Activated T-helper 1 cell treated with anti-CD3 and anti-CD28 coated beads, Interleukin-12 subunit alpha, Interleukin-12 subunit beta, Interleukin-2, Interleukin-4 antibody, amounts not matched to agents 30 ng/mL and 10 ng/mL and 1 ng/mL, durations not matched to agents 14 hours and 24 hours and 36 hours (primary cell): Measurements from ENCODE around the gene PEAK3. TPM values are rescaled to one million over a fixed set of nuclear protein-coding genes. Genes with fewer than 3 reads are reported as not detected.

Experiments
- DNase-seq: peaks from one replicate; pipeline ENCODE4 v3.0.0; 2021; ENCODE audit warnings: low spot score
- H3K27ac Mint-ChIP-seq: one replicate; pipeline ENCODE4 v1.8.0; 2021; ENCODE audit warnings: mild to moderate bottlenecking, mixed read lengths
- H3K27me3 Mint-ChIP-seq: one replicate; pipeline ENCODE4 v1.8.0; 2022; ENCODE audit warnings: mild to moderate bottlenecking, moderate library complexity, mixed read lengths; ENCODE audit not compliant: insufficient read depth
- H3K36me3 Mint-ChIP-seq: one replicate; pipeline ENCODE4 v1.8.0; 2021; ENCODE audit warnings: low read depth, mixed read lengths
- H3K4me1 Mint-ChIP-seq: one replicate; pipeline ENCODE4 v1.8.0; 2021; ENCODE audit warnings: low read depth, mixed read lengths
- H3K4me3 Mint-ChIP-seq: one replicate; pipeline ENCODE4 v1.8.0; 2021; ENCODE audit warnings: mild to moderate bottlenecking, moderate library complexity, mixed read lengths
- H3K9me3 Mint-ChIP-seq: one replicate; pipeline ENCODE4 v1.8.0; 2021; ENCODE audit warnings: mixed read lengths
- intact Hi-C: fragments of 100-400 bp; cut with micrococcal nuclease; formaldehyde crosslinking; loops from one replicate; pipeline ENCODE4 v1.15.1; 2024
- total RNA-seq: library from RNA; stranded (reverse); gene quantifications from 2 replicates; pipeline ENCODE4 v1.2.3, GENCODE V29; 2022

The PEAK3 gene
- total RNA-seq, 1 donor from 2014 or later = 0.16 TPM

DNA sequence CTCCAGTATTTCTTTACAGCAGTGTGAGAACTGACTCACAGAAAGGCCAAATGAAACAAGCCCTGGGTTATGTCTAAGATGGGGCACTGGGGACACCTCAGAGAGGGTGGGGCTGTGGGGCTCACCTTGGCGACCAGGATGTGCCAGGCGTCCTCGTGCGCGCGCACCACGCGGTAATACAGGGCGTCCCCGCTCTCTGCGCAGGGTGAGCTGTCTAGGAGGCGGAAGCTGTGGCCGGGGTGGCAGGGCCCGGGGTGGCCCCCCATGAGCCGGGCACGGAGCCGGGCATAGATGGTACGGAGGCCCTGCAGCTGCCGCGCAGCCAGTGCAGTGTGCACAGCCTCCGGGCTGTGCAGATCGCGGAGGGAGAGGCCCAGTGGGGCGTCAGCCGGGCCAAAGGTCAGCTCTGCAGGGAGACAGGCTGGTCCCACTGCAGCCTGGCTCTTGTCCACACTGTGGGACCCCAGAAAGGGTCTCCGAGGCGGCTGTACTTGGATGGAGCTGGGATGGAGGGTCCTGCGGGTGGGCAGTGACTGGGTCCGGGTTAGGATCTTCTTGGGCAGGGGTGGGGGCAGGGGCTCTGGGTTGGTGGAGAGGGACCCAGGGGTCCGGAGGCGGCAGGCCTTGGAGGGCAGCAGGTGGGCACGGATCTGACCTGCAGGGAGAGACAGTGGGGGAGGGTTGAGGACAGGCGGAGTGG, 3.4 kb downstream of the PEAK3 start:
- DNase-seq = no peak
- no peak overlapping the region for H3K4me3 Mint-ChIP-seq
- intact Hi-C loops = loop anchor here (10.0 kb wide), 1 partner anchor 336 kb away; no protein-coding TSS in a partner anchor
- H3K27me3 Mint-ChIP-seq = no peaks in the 10 kb centered on the region
- H3K4me1 Mint-ChIP-seq = peaks cover 18% of the 10 kb centered on the region
- H3K27ac Mint-ChIP-seq = no peak overlapping the region
- H3K36me3 Mint-ChIP-seq = peaks cover 16% of the 10 kb centered on the region
- H3K9me3 Mint-ChIP-seq = no peaks in the 10 kb centered on the region

DNA sequence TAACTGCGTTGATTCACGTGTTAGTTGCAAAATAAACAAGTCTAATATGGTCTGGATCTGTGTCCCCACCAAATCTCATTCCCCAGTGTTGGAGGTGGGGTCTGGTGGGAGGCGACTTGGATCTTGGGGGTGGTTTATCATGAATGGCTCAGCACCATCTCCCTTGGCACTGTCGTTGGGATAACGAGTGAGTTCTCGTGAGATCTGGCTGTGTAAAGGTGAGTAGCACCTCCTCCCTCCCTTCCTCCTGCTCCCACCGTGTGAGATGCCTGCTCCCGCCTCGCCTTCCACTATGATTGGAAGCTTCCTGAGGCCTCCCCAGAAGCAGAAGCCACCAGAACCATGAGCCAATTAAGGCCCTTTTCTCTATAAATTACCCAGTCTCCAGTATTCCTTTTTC, 4.8 kb downstream of the PEAK3 start:
- Mint-ChIP-seq H3K4me3 (no peak overlapping the region), H3K36me3 (peaks cover 22% of the 10 kb centered on the region), H3K27ac (peak overlapping the region; percentile 29), H3K4me1 (peaks cover 18% of the 10 kb centered on the region), H3K9me3 (no peaks in the 10 kb centered on the region), H3K27me3 (no peaks in the 10 kb centered on the region)
- intact Hi-C loops = loop anchor here (10.0 kb wide), 1 partner anchor 338 kb away; no protein-coding TSS in a partner anchor
- DNase-seq = no peak

DNA sequence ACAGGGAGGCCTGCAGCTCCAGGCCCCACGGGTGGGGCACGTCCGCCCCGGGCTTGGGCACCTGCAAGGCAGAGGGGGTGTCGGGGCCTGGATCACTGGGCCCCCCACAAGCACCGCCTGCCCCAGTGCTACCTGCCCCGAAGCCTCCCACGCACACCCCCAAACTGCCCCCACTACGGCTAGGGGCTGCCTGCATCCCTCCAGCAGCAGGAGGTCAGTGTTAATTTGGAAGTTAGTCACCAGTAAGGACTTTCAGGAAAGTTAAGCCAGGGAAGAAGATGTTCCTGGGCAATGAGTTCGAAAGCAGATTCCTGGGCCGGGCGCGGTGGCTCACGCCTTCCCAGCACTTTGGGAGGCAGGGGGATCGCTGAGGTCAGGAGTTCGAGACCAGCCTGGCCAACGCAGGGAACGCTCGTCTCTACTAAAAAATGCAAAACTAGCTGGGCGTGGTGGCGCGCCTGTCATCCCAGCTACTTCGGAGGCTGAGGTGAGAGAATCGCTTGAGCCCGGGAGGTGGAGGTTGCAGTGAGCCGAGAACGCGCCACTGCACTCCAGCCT, 5.5 kb downstream of the PEAK3 start:
- H3K4me1 Mint-ChIP-seq = peaks cover 19% of the 10 kb centered on the region
- peak overlapping the region; percentile 48 for H3K27ac Mint-ChIP-seq
- intact Hi-C loops = loop anchor here (10.0 kb wide), 1 partner anchor 338 kb away; no protein-coding TSS in a partner anchor
- no peaks in the 10 kb centered on the region for H3K9me3 Mint-ChIP-seq
- peaks cover 26% of the 10 kb centered on the region for H3K36me3 Mint-ChIP-seq
- no peaks in the 10 kb centered on the region for H3K27me3 Mint-ChIP-seq
- no peak for DNase-seq
- no peak overlapping the region for H3K4me3 Mint-ChIP-seq

DNA sequence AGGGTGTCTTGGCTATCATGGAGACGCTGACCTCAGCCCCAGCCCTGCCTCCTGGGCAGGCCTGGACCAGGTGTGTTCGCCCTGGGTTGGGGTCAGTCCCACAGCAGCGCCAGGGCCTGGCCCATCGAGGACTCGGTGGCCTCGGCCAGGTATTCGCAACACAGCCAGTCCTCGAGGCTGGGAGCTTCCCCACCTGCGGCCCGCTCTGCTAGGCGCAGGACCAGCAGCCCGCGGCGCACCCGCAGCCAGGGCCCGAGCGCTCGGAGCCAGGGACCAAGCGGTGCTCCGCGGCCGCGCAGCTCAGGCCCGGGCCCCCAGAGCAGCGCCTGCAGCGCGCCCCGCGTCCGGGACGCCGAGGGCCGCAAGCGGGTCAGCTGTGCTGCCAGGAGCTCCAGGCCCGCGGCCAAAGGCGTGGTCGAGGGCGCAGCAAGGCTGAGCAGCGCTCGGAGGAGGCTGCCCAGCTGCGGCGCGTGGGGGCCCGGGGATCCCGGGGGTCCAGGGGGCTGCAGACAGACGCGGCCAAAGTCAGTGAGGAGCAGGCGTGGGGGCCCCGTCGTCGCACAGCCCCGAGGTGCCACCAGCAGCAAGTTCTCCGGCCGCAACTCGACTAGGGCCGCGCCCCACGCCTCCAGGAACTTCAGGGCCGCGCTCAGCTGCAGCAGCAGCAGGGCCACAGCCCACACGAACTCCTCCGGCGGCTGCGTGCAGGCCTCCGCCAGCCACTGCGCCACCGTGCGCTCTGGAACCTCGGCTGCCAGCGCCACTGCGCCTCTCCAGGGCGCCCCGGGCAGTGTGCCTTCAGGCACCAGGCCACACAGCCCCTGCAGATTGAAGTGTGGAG, 6.2 kb downstream of the PEAK3 start:
- no peak overlapping the region for H3K4me3 Mint-ChIP-seq
- peaks cover 21% of the 10 kb centered on the region for H3K4me1 Mint-ChIP-seq
- no peak overlapping the region for H3K27ac Mint-ChIP-seq
- intact Hi-C loops = loop anchor here (10.0 kb wide), 1 partner anchor 339 kb away; no protein-coding TSS in a partner anchor
- H3K36me3 Mint-ChIP-seq = peaks cover 29% of the 10 kb centered on the region
- no peak for DNase-seq
- H3K9me3 Mint-ChIP-seq = no peaks in the 10 kb centered on the region
- peaks cover 3% of the 10 kb centered on the region for H3K27me3 Mint-ChIP-seq

DNA sequence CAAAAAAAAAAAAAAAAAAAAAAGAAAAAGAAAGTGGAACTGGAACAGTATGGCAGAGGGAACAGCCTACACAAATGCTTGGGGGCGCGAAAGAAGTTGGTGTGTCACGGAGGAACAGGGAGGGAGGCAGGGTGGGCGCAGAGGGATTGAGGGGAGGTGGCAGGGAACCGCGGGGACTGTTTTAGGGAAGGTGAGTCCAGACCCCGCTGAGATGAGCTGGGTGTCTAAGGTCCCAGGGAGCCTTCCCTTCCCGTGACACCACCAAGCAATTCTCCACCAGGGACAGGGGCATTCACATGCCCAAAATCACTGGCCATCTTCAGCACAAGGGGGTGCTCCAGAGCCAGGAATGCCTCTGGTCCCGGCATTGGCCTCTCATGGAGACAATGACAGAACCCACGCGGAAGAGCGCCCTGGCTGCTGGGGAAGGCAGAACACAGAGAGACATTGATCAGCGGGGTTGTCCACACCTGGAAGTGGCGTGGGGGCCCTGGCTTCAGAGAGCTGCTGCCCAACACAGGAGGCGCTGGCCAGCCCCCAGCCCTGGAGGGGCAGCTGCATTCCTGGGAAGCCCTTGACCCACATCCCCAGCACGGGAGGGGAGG, 6.9 kb downstream of the PEAK3 start:
- DNase-seq = no peak
- H3K27me3 Mint-ChIP-seq = peaks cover 3% of the 10 kb centered on the region
- peaks cover 21% of the 10 kb centered on the region for H3K4me1 Mint-ChIP-seq
- intact Hi-C loops = loop anchor here (5.0 to 10.0 kb wide), 2 partner anchors 178 to 340 kb away; partner anchors contain the start of genes IZUMO4 and MOB3A
- H3K36me3 Mint-ChIP-seq = peaks cover 29% of the 10 kb centered on the region
- H3K9me3 Mint-ChIP-seq = no peaks in the 10 kb centered on the region
- H3K27ac Mint-ChIP-seq = no peak overlapping the region
- H3K4me3 Mint-ChIP-seq = peak overlapping the region; percentile 30

DNA sequence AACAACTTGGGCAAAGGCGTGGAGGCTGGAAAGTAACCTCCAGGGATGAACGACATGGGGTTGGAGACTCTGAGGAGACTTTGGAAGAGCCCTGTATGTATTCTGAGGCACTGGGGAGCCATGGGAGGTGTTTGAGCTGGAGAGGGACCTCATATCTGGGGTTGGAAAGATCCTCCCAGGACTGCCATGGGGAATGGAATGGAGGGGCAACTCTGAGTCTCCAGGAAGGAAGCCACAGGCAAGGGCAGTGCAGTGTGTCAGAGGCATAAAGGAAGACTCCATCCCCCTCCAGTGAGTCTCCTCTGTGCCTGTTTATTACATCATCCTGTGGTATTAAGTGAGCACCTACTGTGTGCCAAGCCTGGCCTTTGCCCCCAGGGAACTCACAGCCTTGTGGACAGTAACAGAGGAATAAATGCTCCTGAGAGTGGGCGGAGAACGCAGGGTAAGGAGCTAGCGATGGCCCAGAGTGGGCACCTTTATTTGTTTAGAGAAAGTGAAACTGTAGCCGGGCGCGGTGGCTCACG, 7.7 kb downstream of the PEAK3 start:
- Mint-ChIP-seq H3K27me3 (peaks cover 3% of the 10 kb centered on the region), H3K4me1 (peaks cover 21% of the 10 kb centered on the region), H3K27ac (peak overlapping the region; percentile 53), H3K4me3 (peak overlapping the region; percentile 69), H3K9me3 (no peaks in the 10 kb centered on the region), H3K36me3 (peaks cover 29% of the 10 kb centered on the region)
- intact Hi-C loops = loop anchor here (5.0 to 10.0 kb wide), 2 partner anchors 177 to 341 kb away; partner anchors contain the start of genes IZUMO4 and MOB3A
- no peak for DNase-seq

DNA sequence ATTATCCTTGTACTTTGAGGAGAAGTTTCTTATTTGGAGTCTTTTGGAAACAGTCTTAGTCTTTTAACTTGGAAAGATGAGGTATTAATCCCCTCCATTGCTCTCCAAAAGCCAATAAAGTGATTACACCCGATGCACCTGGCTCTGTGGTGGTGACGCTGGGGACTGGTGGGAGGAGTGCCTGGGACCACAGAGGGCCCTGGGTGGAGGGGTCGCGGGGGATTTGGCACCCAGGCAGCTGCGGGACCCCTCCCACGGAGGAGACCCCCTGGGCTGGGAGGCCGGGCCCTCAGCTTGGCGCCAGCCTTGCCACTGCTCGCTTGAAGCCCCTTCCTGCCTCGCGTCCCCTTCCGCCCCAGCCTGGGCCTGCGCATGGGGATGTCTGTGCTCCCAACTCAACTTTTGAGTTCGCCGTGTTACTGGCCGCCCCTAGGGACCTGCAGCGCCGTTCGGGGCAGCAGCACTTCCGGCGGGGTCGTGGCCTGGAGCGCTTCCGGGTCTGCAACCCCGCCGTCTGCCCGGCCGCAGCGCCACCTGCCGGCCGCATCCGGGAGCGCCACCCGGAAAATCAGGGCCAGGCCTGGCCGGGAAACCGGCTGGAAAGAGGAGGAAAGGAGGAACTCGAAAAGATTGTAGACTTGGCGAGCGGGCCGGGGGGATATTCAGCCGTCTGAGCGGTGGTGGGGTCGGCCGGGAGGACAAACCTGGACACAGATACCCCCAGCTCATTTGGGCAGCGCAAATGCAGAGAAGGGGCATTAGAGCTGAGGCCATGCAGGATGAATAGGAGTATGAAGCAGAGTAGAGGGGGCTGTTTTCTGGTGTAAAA, 8.4 kb downstream of the PEAK3 start:
- Mint-ChIP-seq H3K4me1 (peaks cover 22% of the 10 kb centered on the region), H3K27me3 (peaks cover 3% of the 10 kb centered on the region), H3K36me3 (peaks cover 29% of the 10 kb centered on the region), H3K4me3 (peak overlapping the region; percentile 69), H3K9me3 (no peaks in the 10 kb centered on the region), H3K27ac (peak overlapping the region; percentile 84)
- intact Hi-C loops = loop anchor here (1.0 to 10.0 kb wide), 5 partner anchors 21 to 341 kb away; partner anchors contain the start of genes IZUMO4, MOB3A, PLEKHJ1 and SF3A2
- peak; percentile 79 for DNase-seq

DNA sequence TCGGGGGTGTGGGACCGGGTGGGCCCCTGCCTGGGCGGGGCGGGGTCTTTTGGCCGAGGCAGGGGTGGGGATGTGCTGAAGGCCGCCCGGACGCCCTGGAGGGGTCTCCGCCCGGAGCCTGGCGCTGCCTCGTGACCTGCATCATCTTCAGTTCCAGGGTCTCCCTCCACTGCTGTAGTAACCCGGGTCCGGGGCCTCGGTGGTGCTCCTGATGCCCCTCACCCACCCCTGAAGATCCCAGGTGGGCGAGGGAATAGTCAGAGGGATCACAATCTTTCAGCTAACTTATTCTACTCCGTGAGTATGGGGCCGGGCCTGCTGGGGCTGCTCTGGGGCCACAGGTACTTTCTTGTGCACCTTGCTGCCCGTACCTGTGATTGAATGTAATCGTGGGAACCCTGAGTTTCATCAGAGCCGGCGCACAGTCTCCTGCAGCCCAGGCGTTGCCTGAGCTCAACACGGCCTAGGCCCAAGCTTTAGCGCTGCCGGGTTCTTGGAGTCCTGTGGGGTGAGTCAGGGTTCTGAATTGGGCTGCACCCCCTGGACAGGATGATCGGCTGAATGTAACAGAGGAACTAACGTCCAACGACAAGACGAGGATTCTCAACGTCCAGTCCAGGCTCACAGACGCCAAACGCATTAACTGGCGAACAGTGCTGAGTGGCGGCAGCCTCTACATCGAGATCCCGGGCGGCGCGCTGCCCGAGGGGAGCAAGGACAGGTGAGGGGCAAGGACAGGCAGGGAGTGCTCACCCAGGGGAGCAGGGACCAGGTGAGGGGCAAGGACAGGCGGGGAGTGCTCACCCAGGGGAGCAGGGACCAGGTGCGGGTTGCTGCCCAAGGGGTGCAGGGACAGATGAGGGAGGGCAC, 10.5 kb downstream of the PEAK3 start:
- DNase-seq = no peak

DNA sequence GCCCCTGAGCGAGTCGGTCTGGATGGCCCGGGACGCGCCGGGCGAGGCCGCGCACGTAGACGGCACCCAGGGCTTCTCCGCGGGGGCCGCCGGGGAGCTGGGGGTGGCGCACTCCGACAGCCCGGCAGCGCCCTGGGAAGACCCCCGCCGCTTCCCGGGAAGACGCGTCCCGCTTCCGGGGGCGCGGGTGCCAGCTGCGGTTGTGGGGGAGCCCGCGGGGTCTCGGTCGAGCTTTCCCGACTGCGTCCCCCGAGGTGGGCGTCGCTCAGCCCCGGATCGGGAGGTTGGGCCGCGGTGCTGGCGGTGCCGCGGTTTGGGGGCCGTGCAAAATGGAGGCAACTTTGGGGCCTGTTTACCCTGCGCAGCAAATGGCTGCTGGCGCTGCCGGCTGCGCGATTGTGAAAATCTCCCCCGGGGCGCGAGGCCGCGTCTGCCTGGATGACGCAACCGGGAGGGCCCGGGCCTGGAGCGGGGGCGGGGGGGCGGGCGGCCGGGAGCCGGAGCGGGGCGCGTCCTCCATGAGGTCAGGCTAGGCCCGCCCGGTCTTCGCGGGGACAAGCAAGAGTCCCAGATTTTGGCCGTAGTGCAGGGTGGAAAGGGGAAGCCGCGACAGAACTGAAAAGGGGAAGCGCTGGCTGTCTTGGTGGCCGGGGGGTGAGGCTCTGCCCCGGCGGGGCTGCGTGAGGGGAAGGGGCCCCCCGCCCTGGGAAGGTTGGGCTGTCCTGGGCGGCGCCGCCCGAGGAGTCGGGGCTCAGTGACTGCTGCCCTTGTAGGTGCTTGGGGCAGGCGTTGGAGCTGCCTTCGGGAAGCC, 11.3 kb downstream of the PEAK3 start:
- H3K36me3 Mint-ChIP-seq = peaks cover 26% of the 10 kb centered on the region
- H3K27me3 Mint-ChIP-seq = peaks cover 5% of the 10 kb centered on the region
- DNase-seq = peak; percentile 66
- no peaks in the 10 kb centered on the region for H3K9me3 Mint-ChIP-seq
- H3K4me1 Mint-ChIP-seq = peaks cover 25% of the 10 kb centered on the region
- intact Hi-C loops = loop anchor here (5.0 to 10.0 kb wide), 2 partner anchors 173 to 344 kb away; partner anchors contain the start of genes IZUMO4 and MOB3A
- peak overlapping the region; percentile 82 for H3K27ac Mint-ChIP-seq
- peak overlapping the region; percentile 91 for H3K4me3 Mint-ChIP-seq

More for the DNA sequence above, 10.5 kb downstream of the PEAK3 start:
- peak overlapping the region; percentile 83 for H3K27ac Mint-ChIP-seq
- peaks cover 26% of the 10 kb centered on the region for H3K36me3 Mint-ChIP-seq
- intact Hi-C loops = loop anchor here (2.0 to 10.0 kb wide), 3 partner anchors 19 to 343 kb away; partner anchors contain the start of genes IZUMO4 and MOB3A
- peaks cover 25% of the 10 kb centered on the region for H3K4me1 Mint-ChIP-seq
- H3K4me3 Mint-ChIP-seq = peak overlapping the region; percentile 91
- peaks cover 5% of the 10 kb centered on the region for H3K27me3 Mint-ChIP-seq
- H3K9me3 Mint-ChIP-seq = no peaks in the 10 kb centered on the region

DNA sequence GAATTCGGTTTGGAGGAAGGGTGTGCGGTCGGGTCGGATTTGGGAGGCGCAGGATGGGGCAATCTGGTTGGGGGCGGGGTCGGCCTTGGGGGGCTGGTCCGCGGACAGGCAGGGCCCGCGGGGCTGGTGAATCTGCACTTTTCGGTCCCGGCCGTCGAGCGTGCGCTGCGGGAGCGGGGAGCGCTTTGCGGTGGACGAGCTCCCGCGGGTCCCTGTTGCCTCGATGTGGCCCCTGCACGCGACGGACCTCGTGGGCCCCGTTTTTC, 11.9 kb downstream of the PEAK3 start:
- no peak for DNase-seq
- intact Hi-C loops = loop anchor here (5.0 to 10.0 kb wide), 2 partner anchors 173 to 345 kb away; partner anchors contain the start of genes IZUMO4 and MOB3A
- H3K4me3 Mint-ChIP-seq = peak overlapping the region; percentile 91
- peaks cover 5% of the 10 kb centered on the region for H3K27me3 Mint-ChIP-seq
- H3K9me3 Mint-ChIP-seq = no peaks in the 10 kb centered on the region
- H3K36me3 Mint-ChIP-seq = peaks cover 25% of the 10 kb centered on the region
- peak overlapping the region; percentile 88 for H3K27ac Mint-ChIP-seq
- H3K4me1 Mint-ChIP-seq = peaks cover 25% of the 10 kb centered on the region
